K562 (cell line): Measurements from ENCODE around the gene ANO1. TPM values are rescaled to one million over a fixed set of nuclear protein-coding genes. Genes with fewer than 3 reads are reported as not detected.

ENCODE experiments used
- ARID2 ChIP-seq: fragments of 450-650 bp; IDR thresholded peaks from 2 replicates; pipeline ENCODE4 v1.6.1; 2017; ENCODE audit warnings: antibody characterized with exemption, mild to moderate bottlenecking
- CREB5 ChIP-seq: fragments of 250-450 bp; sonication (Bioruptor Pico); IDR thresholded peaks from 2 replicates; pipeline ENCODE4 v1.5.0; 2020; ENCODE audit warnings: mild to moderate bottlenecking
- CTBP1 ChIP-seq: fragments of 450-650 bp; IDR thresholded peaks from 2 replicates; pipeline ENCODE4 v1.6.1; 2016; ENCODE audit warnings: borderline replicate concordance
- MYC ChIP-seq, 2 experiments: fragments of 250-450 bp in 1 of 2; sonication (Bioruptor Pico) in 1 of 2; IDR thresholded peaks; 2 replicates each; pipeline versions ENCODE4 v1.5.1 to v1.6.1; 2012 to 2021; ENCODE audit warnings: low read depth in 2 of 2, borderline replicate concordance in 1 of 2, improper control_type of control experiment in 1 of 2, low read length in 1 of 2, mild to moderate bottlenecking in 1 of 2, moderate library complexity in 1 of 2
- PCBP2 ChIP-seq: fragments of 200-400 bp; formaldehyde crosslinking; IDR thresholded peaks from 2 replicates; pipeline ENCODE4 v1.6.1; 2018; ENCODE audit warnings: low read length, low read depth, mild to moderate bottlenecking, moderate library complexity; ENCODE audit not compliant: poor library complexity, severe bottlenecking
- REST ChIP-seq, 2 experiments: fragments of 450-650 bp; formaldehyde crosslinking in 1 of 2; IDR thresholded peaks; 2 replicates each; pipeline versions ENCODE4 v1.4.0 to v1.6.1; 2014 to 2020; ENCODE audit warnings: mild to moderate bottlenecking in 2 of 2, borderline replicate concordance in 1 of 2, low read depth in 1 of 2
- ZNF184 ChIP-seq: sonication (generic); formaldehyde crosslinking; IDR thresholded peaks from 2 replicates; pipeline ENCODE4 v1.5.0; 2020; ENCODE audit warnings: missing genetic modification reagents
- ZNF586 ChIP-seq: fragments of 450-650 bp; formaldehyde crosslinking; conservative IDR thresholded peaks from 2 replicates; pipeline ENCODE4 v1.4.0; 2020; ENCODE audit warnings: mild to moderate bottlenecking, moderate library complexity
- polyA plus RNA-seq, 8 experiments: library from polyadenylated mRNA; depleted of rRNA in 4 of 8; stranded (reverse) in 5 of 8; unstranded in 3 of 8; fragments of >200 nt; fragmentation: Nextera tagmentation in 2 of 8; fragmentation: Illumina TruSeq in 1 of 8; extraction: Ambion mirVana in 2 of 8; extraction: Trizol in 1 of 8; gene quantifications; 2 replicates each; pipeline versions ENCODE4 v1.2.1 to v1.2.3, GENCODE V29; 2011 to 2014; ENCODE audit warnings: inconsistent platforms in 1 of 8, missing spikeins in 1 of 8
- total RNA-seq, 7 experiments: library from RNA; depleted of rRNA in 6 of 7; stranded (reverse); fragments of >200 nt in 6 of 7; fragmentation: Illumina TruSeq in 2 of 7; extraction: Trizol in 2 of 7; gene quantifications; 2 replicates each; pipeline versions ENCODE4 v1.2.1 to v1.2.3, GENCODE V29; 2011 to 2021; ENCODE audit warnings: low replicate concordance in 1 of 7
- TF ChIP-seq, protein P1 (sequence below): sonication (generic); formaldehyde crosslinking; IDR thresholded peaks from 2 replicates; pipeline ENCODE4 v1.5.0; 2020; ENCODE audit warnings: missing genetic modification reagents
- TF ChIP-seq, protein P2 (sequence below): IDR thresholded peaks from 2 replicates; pipeline ENCODE4 v1.6.1; 2014; ENCODE audit warnings: antibody characterized with exemption

The ANO1 gene
- total and polyA plus RNA-seq, 9 of the 15 experiments (the other 6 are each of a cell fraction or from before 2014, with no cell fraction given), result not detected

DNA sequence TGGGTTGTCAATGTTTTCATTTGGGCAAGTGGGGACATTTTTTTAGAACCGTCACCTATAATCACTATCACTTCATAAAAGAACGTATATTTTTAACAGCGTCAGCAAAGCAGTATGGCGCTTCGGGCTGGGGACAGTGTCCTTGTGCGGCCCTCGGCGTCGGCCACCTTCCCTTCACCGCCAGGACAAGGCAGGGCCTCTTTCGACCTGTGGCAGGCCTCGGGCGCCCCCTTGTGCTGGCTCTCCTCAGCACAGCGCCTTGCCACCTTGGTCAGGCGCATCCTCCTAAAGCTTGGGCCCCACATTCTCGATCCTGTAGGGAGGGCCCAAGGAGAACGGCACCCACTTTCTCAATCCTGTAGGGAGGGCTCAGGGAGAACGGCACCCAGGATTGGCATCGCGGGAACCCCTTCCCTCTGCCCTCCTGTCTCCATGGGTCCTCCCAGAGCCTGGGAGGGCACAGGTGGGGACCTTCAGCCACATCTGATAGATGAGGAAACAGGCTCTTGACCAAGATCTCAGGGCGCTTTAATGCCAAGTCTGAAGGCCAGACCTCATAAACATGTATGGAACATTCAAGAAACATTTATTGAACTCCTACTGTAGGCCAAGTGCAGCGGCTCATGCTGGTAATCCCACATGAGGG, 113.5 kb downstream of the ANO1 start (continued):
- TF ChIP-seq MYC (IDR thresholded peaks at IDR 0.05; ENCODE audit: low read depth, low read length), result 0 out of 2 replicates have a peak, but pooled peaks have one; percentile 21
- TF ChIP-seq MYC (CRISPR knock-in tag; IDR thresholded peaks at IDR 0.05; ENCODE audit: borderline replicate concordance, low read depth), result no peak
- TF ChIP-seq ZNF586 (CRISPR knock-in tag), result no peak
- TF ChIP-seq CTBP1, result peak; percentile 50; the same call in 1 of the 2 replicates
- TF ChIP-seq REST (IDR thresholded peaks at IDR 0.05; ENCODE audit: borderline replicate concordance), result peak; percentile 92
- no peak for TF ChIP-seq REST (CRISPR knock-in tag; IDR thresholded peaks at IDR 0.05; ENCODE audit: low read depth)
- TF ChIP-seq ARID2, result peak; percentile 85; the same call in 1 of the 2 replicates
- no peak for TF ChIP-seq CREB5
- TF ChIP-seq PCBP2, result no peak
- TF ChIP-seq, protein P1, sequence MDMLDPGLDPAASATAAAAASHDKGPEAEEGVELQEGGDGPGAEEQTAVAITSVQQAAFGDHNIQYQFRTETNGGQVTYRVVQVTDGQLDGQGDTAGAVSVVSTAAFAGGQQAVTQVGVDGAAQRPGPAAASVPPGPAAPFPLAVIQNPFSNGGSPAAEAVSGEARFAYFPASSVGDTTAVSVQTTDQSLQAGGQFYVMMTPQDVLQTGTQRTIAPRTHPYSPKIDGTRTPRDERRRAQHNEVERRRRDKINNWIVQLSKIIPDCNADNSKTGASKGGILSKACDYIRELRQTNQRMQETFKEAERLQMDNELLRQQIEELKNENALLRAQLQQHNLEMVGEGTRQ, result no peak
- TF ChIP-seq ZNF184 (CRISPR knock-in tag), result peak; percentile 57; the same call in 1 of the 2 replicates
- TF ChIP-seq, protein P2, sequence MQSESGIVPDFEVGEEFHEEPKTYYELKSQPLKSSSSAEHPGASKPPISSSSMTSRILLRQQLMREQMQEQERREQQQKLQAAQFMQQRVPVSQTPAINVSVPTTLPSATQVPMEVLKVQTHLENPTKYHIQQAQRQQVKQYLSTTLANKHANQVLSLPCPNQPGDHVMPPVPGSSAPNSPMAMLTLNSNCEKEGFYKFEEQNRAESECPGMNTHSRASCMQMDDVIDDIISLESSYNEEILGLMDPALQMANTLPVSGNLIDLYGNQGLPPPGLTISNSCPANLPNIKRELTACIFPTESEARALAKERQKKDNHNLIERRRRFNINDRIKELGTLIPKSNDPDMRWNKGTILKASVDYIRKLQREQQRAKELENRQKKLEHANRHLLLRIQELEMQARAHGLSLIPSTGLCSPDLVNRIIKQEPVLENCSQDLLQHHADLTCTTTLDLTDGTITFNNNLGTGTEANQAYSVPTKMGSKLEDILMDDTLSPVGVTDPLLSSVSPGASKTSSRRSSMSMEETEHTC, result no peak
- TF ChIP-seq, all 486 proteins: peak for 25
